CD14-positive monocyte (primary cell): Measurements from ENCODE around the gene AP3B2. TPM values are rescaled to one million over a fixed set of nuclear protein-coding genes. Genes with fewer than 3 reads are reported as not detected.
A peak's percentile ranks its signal among the peaks of the same experiment; 100 is the strongest.

Source experiments
- DNase-seq, 3 donors: peaks; one replicate each; pipeline ENCODE4 v3.0.0-alpha.2; 2011 to 2022
- H2AFZ ChIP-seq: 2 replicates; pipeline ENCODE4 v1.6.0; 2012; ENCODE audit warnings: mild to moderate bottlenecking, low read depth, low read length, inconsistent platforms; ENCODE audit not compliant: insufficient read depth, poor library complexity, severe bottlenecking
- H3K27ac ChIP-seq, 2 donors: 1 replicate in 1 of 2; 2 replicates in 1 of 2; pipeline ENCODE4 v1.5.1; 2012 to 2013; ENCODE audit warnings: low read length in 2 of 2, control low read depth in 1 of 2, inconsistent platforms in 1 of 2, low read depth in 1 of 2, mild to moderate bottlenecking in 1 of 2
- H3K27me3 ChIP-seq, 2 donors: one replicate each; pipeline versions ENCODE4 v1.6.0 to v1.6.1; 2011 to 2013; ENCODE audit warnings: low read length in 2 of 2; ENCODE audit not compliant: control insufficient read depth in 2 of 2, insufficient read depth in 2 of 2
- H3K36me3 ChIP-seq, 2 donors: replicated peaks in 1 of 2; 1 replicate in 1 of 2; 2 replicates in 1 of 2; pipeline versions ENCODE4 v1.5.1 to v1.6.1; 2012 to 2013; ENCODE audit warnings: low read length in 2 of 2, control low read depth in 1 of 2, inconsistent platforms in 1 of 2, mild to moderate bottlenecking in 1 of 2; ENCODE audit not compliant: insufficient read depth in 2 of 2, control insufficient read depth in 1 of 2
- H3K4me1 ChIP-seq, 2 donors: 1 replicate in 1 of 2; 2 replicates in 1 of 2; pipeline versions ENCODE4 v1.5.1 to v1.6.1; 2012 to 2013; ENCODE audit warnings: low read length in 2 of 2, control low read depth in 1 of 2, inconsistent platforms in 1 of 2, mild to moderate bottlenecking in 1 of 2, moderate library complexity in 1 of 2; ENCODE audit not compliant: insufficient read depth in 2 of 2, control insufficient read depth in 1 of 2
- H3K4me2 ChIP-seq: replicated peaks from 2 replicates; pipeline ENCODE3; 2012; ENCODE audit warnings: low read length, moderate library complexity, mild to moderate bottlenecking; ENCODE audit not compliant: poor library complexity, severe bottlenecking; ENCODE audit errors: extremely low read depth
- H3K4me3 ChIP-seq, 3 experiments: fragments of 200-600 bp in 1 of 3; sonication (generic) in 1 of 3; replicated peaks in 1 of 3; 1 replicate in 2 of 3; 2 replicates in 1 of 3; pipeline ENCODE4 v1.5.1; 2011 to 2013; ENCODE audit warnings: low read length in 3 of 3, mild to moderate bottlenecking in 3 of 3, control low read depth in 2 of 3, low read depth in 2 of 3, inconsistent platforms in 1 of 3, moderate library complexity in 1 of 3
- H3K79me2 ChIP-seq: 2 replicates; pipeline ENCODE4 v1.6.0; 2012; ENCODE audit warnings: mild to moderate bottlenecking, control low read depth, inconsistent platforms, low read length, moderate library complexity; ENCODE audit not compliant: insufficient read depth
- H3K9ac ChIP-seq: 2 replicates; pipeline ENCODE4 v1.6.0; 2017; ENCODE audit warnings: low read length, mild to moderate bottlenecking; ENCODE audit not compliant: insufficient read depth, poor library complexity, severe bottlenecking
- H3K9me3 ChIP-seq, 2 donors: replicated peaks in 1 of 2; 1 replicate in 1 of 2; 2 replicates in 1 of 2; pipeline versions ENCODE4 v1.5.1 to v1.6.1; 2012 to 2013; ENCODE audit warnings: low read length in 2 of 2, control low read depth in 1 of 2; ENCODE audit not compliant: control insufficient read depth in 1 of 2, insufficient read depth in 1 of 2
- H4K20me1 ChIP-seq: 2 replicates; pipeline ENCODE4 v1.6.0; 2012; ENCODE audit warnings: mild to moderate bottlenecking, low read length, control low read depth, moderate library complexity; ENCODE audit not compliant: insufficient read depth
- H3K27ac Mint-ChIP-seq, 7 donors: one replicate each; pipeline ENCODE4 v1.8.0; 2020; ENCODE audit warnings: mild to moderate bottlenecking in 7 of 7, mixed read lengths in 7 of 7, moderate library complexity in 6 of 7, inconsistent platforms in 2 of 7
- H3K27me3 Mint-ChIP-seq, 3 donors: one replicate each; pipeline ENCODE4 v1.8.0; 2021 to 2022; ENCODE audit warnings: low read depth in 3 of 3, mild to moderate bottlenecking in 3 of 3, mixed read lengths in 3 of 3, moderate library complexity in 3 of 3, inconsistent platforms in 1 of 3
- H3K36me3 Mint-ChIP-seq, 2 donors: one replicate each; pipeline ENCODE4 v1.8.0; 2020; ENCODE audit warnings: mixed read lengths in 2 of 2, inconsistent platforms in 1 of 2, mild to moderate bottlenecking in 1 of 2
- H3K4me1 Mint-ChIP-seq: one replicate; pipeline ENCODE4 v1.8.0; 2020; ENCODE audit warnings: mild to moderate bottlenecking, mixed read lengths
- H3K4me3 Mint-ChIP-seq, 2 donors: one replicate each; pipeline ENCODE4 v1.8.0; 2020; ENCODE audit warnings: mild to moderate bottlenecking in 2 of 2, mixed read lengths in 2 of 2, moderate library complexity in 1 of 2
- H3K9me3 Mint-ChIP-seq, 7 donors: one replicate each; pipeline ENCODE4 v1.8.0; 2020 to 2022; ENCODE audit warnings: mixed read lengths in 7 of 7, mild to moderate bottlenecking in 6 of 7, moderate library complexity in 6 of 7, inconsistent platforms in 2 of 7
- CTCF ChIP-seq: fragments of 200-600 bp; IDR thresholded peaks from one replicate; pipeline ENCODE4 v1.8.0; 2022; ENCODE audit warnings: antibody characterized with exemption, mild to moderate bottlenecking
- WGBS: methylation state at CpG from one replicate; pipeline ENCODE4 v1.1.5; 2013; ENCODE audit warnings: missing lambda C conversion rate; ENCODE audit not compliant: insufficient coverage; 5-methylcytosine and 5-hydroxymethylcytosine counted together
- intact Hi-C, 2 donors: fragments of 100-400 bp; cut with micrococcal nuclease; formaldehyde crosslinking; loops; one replicate each; pipeline versions ENCODE4 v1.15.0 to v1.15.1; 2023
- polyA minus RNA-seq: library from RNA; depleted of rRNA, polyadenylated mRNA; stranded (reverse); fragments of >200 nt; gene quantifications from 2 replicates; pipeline ENCODE4 v1.2.3, GENCODE V29; 2012
- polyA plus RNA-seq, 3 donors: library from polyadenylated mRNA; depleted of rRNA in 1 of 3; unstranded in 2 of 3; stranded (reverse) in 1 of 3; fragments of 300-500 nt in 2 of 3; fragments of >200 nt in 1 of 3; fragmentation: Illumina TruSeq in 2 of 3; gene quantifications; 1 replicate in 2 of 3; 2 replicates in 1 of 3; pipeline ENCODE4 v1.2.3, GENCODE V29; 2012 to 2021
- total RNA-seq, 12 experiments: library from RNA in 1 of 12; stranded (reverse) in 1 of 12; fragments of 120-200 nt in 1 of 12; gene quantifications; one replicate each; pipeline ENCODE4 v1.2.4 and lab custom pipeline; 2013 to 2026; ENCODE audit warnings: mixed read lengths in 6 of 12, inconsistent platforms in 1 of 12

AP3B2 gene
- 0.13 TPM for total RNA-seq (2013)
- polyA plus RNA-seq (under 1 TPM in 2 of 3 donors, not detected in 1; 0.85 to 0.95 TPM), polyA minus RNA-seq (0.14 TPM in 1 of 2 replicates, not detected in the other), total RNA-seq (lab: John Stamatoyannopoulos, UW) (0.43 to 7.7 (median 1.3) reads per million in 11 experiments)

GRCh38 chr15:82709421-82710207 is at the start of gene AP3B2:
Gene AP3B2 (minus strand): TSS chr15:82709875. CDS start chr15:82709706, 169 bp downstream.
- Histone ChIP-seq H4K20me1 (no peaks in the 10 kb centered on the region), H2AFZ (peak within 1 kb of the TSS; percentile 78), H3K4me3 (peak within 1 kb of the TSS; percentile 46 to 81 (median 49)), H3K9ac (no peak within 1 kb of the TSS), H3K9me3 (no peaks in the 10 kb centered on the region), H3K4me2 (peak within 1 kb of the TSS; percentile 98), H3K4me1 (peaks cover 12 to 17% of the 10 kb centered on the region in 2 donors), H3K79me2 (no peaks in the 10 kb centered on the region), H3K27ac (no peak within 1 kb of the TSS), H3K27me3 (peaks cover 2 to 11% of the 10 kb centered on the region in 2 donors), H3K36me3 (no peaks in the 10 kb centered on the region)
- H3K4me3 Mint-ChIP-seq, result peak within 1 kb of the TSS; percentile 74 to 81
- no peak for TF ChIP-seq CTCF
- DNase-seq, result peak; percentile 46 to 65 (median 54)
- H3K4me1 Mint-ChIP-seq, result peaks cover 7% of the 10 kb centered on the region
- no peak within 1 kb of the TSS for H3K27ac Mint-ChIP-seq
- no peaks in the 10 kb centered on the region for H3K36me3 Mint-ChIP-seq
- H3K9me3 Mint-ChIP-seq, result no peaks in the 10 kb centered on the region
- under 1% methylated on average over 85 of the region's 95 CpGs for WGBS
- peaks cover 4 to 6% (median 6%) of the 10 kb centered on the region in 3 donors for H3K27me3 Mint-ChIP-seq
- intact Hi-C loops, result no loop called here

- peaks cover 20% of the 10 kb centered on the region for H4K20me1 ChIP-seq
- H3K36me3 Mint-ChIP-seq, result peaks cover 37 to 39% of the 10 kb centered on the region in 2 donors
- peaks cover 26 to 41% of the 10 kb centered on the region in 2 donors for H3K36me3 ChIP-seq
- H3K4me3 Mint-ChIP-seq, result peak overlapping the region; percentile 99 to 100
- H3K27ac ChIP-seq, result peak overlapping the region in 1 of 2 donors; percentile 87
- DNase-seq, result peak; percentile 50 to 73 (median 69)
- no peaks in the 10 kb centered on the region for H3K9me3 ChIP-seq
- intact Hi-C loops, result loop anchor here in 1 of 2 donors (5.0 kb wide), 2 partner anchors 61 to 209 kb away; partner anchors contain the start of gene RPS17
- H3K9ac ChIP-seq, result peak overlapping the region; percentile 71
- no peaks in the 10 kb centered on the region for H3K9me3 Mint-ChIP-seq
- H3K4me3 ChIP-seq, result peak overlapping the region; percentile 56 to 94 (median 89)
- H3K27me3 ChIP-seq, result no peaks in the 10 kb centered on the region
- peak overlapping the region; percentile 93 to 98 (median 97) for H3K27ac Mint-ChIP-seq
- peaks cover 31% of the 10 kb centered on the region for H3K4me1 Mint-ChIP-seq
- TF ChIP-seq CTCF, result no peak
- WGBS, result no CpG with 5 or more reads among the region's 4 CpGs
- peaks cover 45% of the 10 kb centered on the region for H3K79me2 ChIP-seq
- peak overlapping the region; percentile 89 for H2AFZ ChIP-seq
- H3K4me1 ChIP-seq, result peaks cover 24 to 28% of the 10 kb centered on the region in 2 donors
- H3K27me3 Mint-ChIP-seq, result peaks cover 0 to 2% (median 1%) of the 10 kb centered on the region in 3 donors
- H3K4me2 ChIP-seq, result peak overlapping the region; percentile 95
Measured at GRCh38 chr15:82751308-82751707, 41.6 kb upstream of the AP3B2 start.
